Stimulated activated CD4-positive, alpha-beta T cell treated with anti-CD3 and anti-CD28 coated beads, TNF-alpha, amount 100 ng/mL, for 24 hours (primary cell): Measurements from ENCODE around the gene AXDND1.
"Not testable (repeated sequence)": the region's sequence is repeated elsewhere in the genome, so short reads cannot be mapped to it uniquely, and the experiment has no call there.

Source experiments
- DNase-seq, 3 experiments: peaks; one replicate each; pipeline ENCODE4 v3.0.0-alpha.2; 2020; ENCODE audit warnings: low read depth in 3 of 3

The AXDND1 gene

GRCh38 chr1:179369751-179370341, 4.1 kb downstream of the AXDND1 start:
- peak in 1 of 3 experiments; percentile 10 for DNase-seq

GRCh38 chr1:179372160-179372559, 6.4 kb downstream of the AXDND1 start:
- DNase-seq: no peak

- no peak for DNase-seq
Observed at GRCh38 chr1:179376223-179376622, 10.5 kb downstream of the AXDND1 start.

GRCh38 chr1:179380299-179380698, 14.5 kb downstream of the AXDND1 start:
- no peak for DNase-seq

- no peak for DNase-seq
Observed at GRCh38 chr1:179384027-179384426, 18.3 kb downstream of the AXDND1 start.

- no peak for DNase-seq
Observed at GRCh38 chr1:179385510-179385909, 19.7 kb downstream of the AXDND1 start.

- no peak for DNase-seq
Observed at GRCh38 chr1:179393721-179394120, 27.9 kb downstream of the AXDND1 start.

GRCh38 chr1:179399399-179399798, 33.6 kb downstream of the AXDND1 start:
- not testable (repeated sequence) for DNase-seq

GRCh38 chr1:179417760-179418159, 52.0 kb downstream of the AXDND1 start:
- not testable (repeated sequence) for DNase-seq

- not testable (repeated sequence) for DNase-seq
Observed at GRCh38 chr1:179418706-179419105, 52.9 kb downstream of the AXDND1 start.

- DNase-seq: no peak
Observed at GRCh38 chr1:179424610-179425009, 58.8 kb downstream of the AXDND1 start.

GRCh38 chr1:179425186-179425585, 59.4 kb downstream of the AXDND1 start:
- DNase-seq: no peak

- no peak for DNase-seq
Observed at GRCh38 chr1:179437171-179437570, 71.4 kb downstream of the AXDND1 start.

- DNase-seq: not testable (repeated sequence)
Observed at GRCh38 chr1:179439646-179440045, 73.9 kb downstream of the AXDND1 start.

GRCh38 chr1:179440301-179440700, 74.5 kb downstream of the AXDND1 start:
- DNase-seq: not testable (repeated sequence)

GRCh38 chr1:179440971-179441370, 75.2 kb downstream of the AXDND1 start:
- no peak for DNase-seq

- DNase-seq: no peak
Observed at GRCh38 chr1:179441501-179441900, 75.7 kb downstream of the AXDND1 start.

- not testable (repeated sequence) for DNase-seq
Observed at GRCh38 chr1:179442846-179443245, 77.1 kb downstream of the AXDND1 start.

GRCh38 chr1:179445593-179445992, 79.8 kb downstream of the AXDND1 start:
- no peak for DNase-seq

GRCh38 chr1:179447489-179447888, 81.7 kb downstream of the AXDND1 start:
- DNase-seq: no peak

- DNase-seq: no peak
Observed at GRCh38 chr1:179448437-179449149, 82.8 kb downstream of the AXDND1 start.

GRCh38 chr1:179459606-179460206, 93.9 kb downstream of the AXDND1 start:
- not testable (repeated sequence) for DNase-seq

- DNase-seq: not testable (repeated sequence)
Observed at GRCh38 chr1:179465661-179466060, 99.9 kb downstream of the AXDND1 start.
